SW480 (cell line): ENCODE data around the gene MYEOV.

Source experiments
- DNase-seq: peaks from one replicate; pipeline ENCODE4 v3.0.0-alpha.2; 2016; ENCODE audit warnings: low spot score

The MYEOV gene

GRCh38 chr11:69301455-69302401 lies 7.8 kb downstream of the MYEOV start:
- peak; percentile 95 for DNase-seq

GRCh38 chr11:69302447-69303020 lies 8.6 kb downstream of the MYEOV start:
- DNase-seq, result no peak

GRCh38 chr11:69303427-69303826 lies 9.5 kb downstream of the MYEOV start:
- no peak for DNase-seq

DNA sequence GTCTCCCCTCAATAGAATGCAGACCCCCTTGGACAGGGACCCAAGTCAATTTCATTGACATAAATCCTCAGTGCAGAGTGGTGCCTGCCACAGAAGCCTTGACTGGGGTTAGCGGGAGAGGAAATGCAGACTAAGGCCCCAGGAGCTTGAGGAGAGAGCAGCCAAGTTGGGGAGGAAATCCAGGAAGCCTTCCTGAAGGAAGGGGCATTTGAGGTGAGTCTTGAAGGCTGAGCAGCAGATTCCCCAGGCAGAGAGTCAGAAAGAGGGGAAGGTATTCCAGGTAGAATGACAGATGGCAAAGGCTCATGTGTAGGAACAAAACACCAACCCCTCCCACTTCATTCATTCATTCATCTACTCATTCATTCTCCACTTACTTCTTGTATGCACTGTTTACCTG lies 10.3 kb downstream of the MYEOV start:
- DNase-seq, result no peak

- no peak for DNase-seq
These were observed 10.7 kb downstream of the MYEOV start for GRCh38 chr11:69304686-69305085.

GRCh38 chr11:69305885-69306540 lies 12.1 kb downstream of the MYEOV start:
- DNase-seq, result no peak

DNA sequence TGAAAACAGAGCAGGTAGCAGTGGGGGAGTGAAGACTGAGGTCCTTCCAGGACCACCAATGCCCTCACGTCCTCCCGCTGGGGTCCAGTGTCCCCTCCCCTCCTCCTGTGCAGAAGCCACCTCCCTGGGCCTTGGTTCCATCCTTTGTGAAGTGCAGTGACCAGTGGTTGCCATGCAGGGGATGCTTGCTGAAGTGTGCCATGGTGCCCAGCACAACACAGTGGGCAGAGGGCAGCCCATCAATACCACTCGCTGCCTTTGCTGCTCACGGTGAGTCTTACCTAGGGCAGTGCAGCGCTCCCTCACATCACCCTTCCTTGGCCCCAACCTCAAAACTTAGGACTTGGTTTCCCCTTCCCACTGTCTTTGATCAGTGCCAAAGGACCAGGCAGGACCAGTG lies 12.9 kb downstream of the MYEOV start:
- DNase-seq, result no peak

- no peak for DNase-seq
These were observed 13.5 kb downstream of the MYEOV start for GRCh38 chr11:69307421-69307820.

- DNase-seq, result no peak
These were observed 14.0 kb downstream of the MYEOV start for GRCh38 chr11:69307871-69308431.

DNA sequence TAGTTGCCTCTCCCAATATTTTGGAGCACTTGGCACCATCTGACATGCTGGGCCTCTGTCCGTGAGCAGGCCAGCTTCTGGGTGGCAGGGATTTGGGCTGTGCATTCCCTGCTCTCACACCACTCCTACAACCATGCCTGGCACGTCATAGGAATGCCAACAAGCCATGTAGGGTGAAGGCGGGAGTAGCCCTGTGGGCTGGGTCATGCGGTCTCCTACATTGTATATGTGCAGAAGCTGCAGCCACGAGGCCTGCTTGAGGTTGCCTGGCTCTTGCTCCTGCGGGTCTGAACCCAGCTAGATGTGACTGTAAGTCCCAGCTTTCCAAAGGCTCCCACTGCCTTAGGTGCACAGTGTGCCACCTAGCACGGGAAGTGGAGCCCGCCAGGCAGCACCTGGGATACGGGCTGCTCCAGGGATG lies 14.5 kb downstream of the MYEOV start:
- peak; percentile 39 for DNase-seq

DNA sequence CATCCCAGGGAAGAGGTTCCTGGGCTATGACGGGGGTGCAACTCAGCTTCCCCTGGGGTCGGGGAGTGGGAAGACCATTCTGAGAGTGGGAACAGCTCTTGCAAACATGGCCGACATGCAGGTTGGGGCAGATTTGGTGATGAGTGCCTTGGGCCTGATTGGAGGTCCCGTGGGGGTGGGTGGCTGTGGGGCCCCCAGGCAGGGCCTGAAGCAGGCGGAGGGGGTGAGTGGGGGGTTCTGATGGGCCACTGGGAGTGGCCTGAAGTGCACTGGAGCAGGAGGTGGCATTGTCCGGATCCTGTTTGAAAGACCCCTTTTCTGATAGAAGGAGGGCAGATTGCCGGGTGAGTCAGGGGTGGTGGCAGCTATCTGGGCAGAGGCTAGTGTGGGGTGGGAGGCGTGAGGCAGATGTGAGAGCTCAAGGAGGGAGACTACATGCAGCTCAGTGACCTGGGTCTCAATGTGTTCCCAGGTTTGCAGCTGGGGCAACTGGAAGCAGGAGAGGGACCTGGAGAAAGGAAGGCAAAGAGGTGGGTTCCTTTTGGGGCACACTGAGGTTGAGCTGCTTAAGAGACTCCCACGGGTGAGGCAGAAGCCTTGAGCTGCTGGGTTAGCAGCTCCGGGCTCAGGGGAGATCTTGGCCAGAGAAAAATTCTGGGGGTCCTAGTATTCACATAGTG lies 15.1 kb downstream of the MYEOV start:
- DNase-seq, result no peak

GRCh38 chr11:69309631-69310280 lies 15.8 kb downstream of the MYEOV start:
- DNase-seq, result no peak

DNA sequence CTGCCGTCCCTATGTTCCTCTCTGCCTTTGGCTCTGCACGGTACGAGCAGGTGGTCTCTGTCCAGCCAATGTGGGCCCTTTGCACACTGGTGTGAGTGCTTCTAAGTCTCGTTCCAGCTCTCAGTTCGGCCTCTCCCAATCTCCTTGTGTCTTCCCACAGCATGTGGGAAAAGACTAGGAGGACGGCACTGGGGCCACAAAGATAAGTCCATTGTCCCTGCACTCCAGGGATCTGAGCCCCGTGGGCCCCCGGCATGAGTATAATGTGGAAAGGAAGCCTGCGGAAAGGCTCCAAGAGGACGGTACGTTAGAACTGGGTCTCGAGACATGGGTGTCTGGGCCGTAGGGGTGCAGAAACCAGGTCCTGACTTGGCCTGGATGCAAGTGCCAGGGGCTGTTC lies 16.4 kb downstream of the MYEOV start:
- DNase-seq, result no peak

GRCh38 chr11:69310934-69311766 lies 17.2 kb downstream of the MYEOV start:
- DNase-seq, result no peak

DNA sequence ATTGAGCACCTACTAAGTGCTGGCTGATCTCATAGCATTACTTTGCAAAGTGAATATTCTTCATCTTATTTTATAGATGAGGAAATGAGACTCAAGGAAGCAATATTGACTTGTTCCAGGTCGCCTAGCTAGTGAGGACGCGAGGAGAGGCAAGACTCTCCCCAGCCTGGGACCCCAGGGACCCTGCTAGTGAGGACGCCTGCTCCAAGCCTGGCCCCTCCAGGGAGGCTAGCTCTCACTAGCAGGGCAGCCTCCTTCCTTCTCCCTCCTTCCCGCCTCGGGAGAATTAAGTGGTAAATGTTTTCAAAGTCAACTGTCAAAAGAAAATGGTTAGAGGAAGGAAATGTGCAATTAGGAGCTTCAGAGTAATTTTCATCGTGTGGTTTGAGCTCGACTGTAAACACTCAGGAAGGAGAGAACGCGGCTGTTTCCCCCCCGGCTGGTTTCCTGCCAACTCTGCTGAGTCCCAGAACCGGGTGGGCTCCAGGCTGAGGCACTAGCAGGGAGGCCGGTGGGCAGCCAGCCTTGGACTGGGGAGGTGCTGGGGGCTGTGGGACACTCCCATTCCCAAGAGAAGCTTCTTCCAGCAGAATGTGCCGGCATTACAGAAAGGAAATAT lies 17.9 kb downstream of the MYEOV start:
- no peak for DNase-seq

DNA sequence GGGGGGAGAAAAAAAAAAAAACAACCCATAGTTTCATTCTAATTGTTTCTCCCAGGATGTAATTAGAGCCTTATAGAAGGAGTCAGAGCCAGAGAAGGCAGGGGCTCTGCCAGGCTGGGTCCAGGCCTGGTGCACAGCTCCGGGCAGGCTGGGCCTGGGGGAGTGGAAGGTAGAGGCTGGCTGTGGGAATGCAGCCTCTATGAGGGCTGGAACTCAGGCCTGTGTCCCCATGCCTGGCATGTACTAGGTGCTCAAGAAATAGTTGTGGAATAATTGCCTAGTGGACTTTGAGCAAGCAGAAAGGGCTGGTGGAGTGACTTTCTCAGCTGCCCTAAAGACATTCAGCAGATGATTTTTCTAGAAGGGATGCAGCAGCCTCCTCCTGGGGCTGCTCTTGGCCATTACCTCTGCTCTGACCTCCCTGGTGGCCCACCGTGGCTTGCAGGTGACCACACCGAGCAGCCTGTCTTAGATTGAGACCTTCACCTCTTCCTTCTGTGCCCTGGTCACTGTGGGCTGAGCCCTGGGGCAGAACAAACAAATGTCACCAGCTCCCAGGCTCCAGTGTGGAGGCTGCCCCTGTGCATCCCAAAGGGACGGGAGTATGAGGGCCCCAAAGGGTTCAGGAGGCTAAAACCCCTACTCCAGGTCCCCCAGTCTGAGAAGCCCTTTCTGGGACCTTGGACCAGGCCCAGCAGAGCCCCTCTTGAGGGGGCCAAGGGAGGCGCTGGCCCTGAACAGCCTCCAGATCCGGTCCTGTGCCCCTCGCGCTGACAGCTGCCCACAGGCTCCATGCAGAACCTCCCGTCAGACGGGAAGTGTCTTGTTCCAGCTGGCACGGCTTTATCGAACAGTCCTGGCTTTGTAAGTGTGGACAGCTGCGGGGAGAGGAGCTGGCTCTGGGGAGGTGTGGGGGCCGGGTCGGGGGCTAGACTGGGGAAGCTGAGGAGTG lies 18.8 kb downstream of the MYEOV start:
- no peak for DNase-seq

DNA sequence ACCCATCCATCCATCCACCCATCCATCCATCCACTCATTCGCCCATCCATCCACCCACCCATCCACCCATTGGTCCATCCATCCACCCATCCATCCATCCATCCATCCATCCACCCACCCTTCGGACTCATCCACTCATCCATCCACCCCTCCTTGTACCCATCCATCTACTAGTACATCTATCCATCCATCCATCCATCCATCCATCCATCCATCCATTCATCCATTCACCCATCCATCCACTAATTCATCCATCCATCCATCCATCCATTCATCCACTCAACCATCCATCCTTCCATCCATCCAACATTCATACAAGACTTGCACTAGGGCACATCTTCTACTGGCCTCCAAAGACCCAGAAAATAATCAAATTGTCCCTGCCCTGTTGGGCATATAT lies 20.0 kb downstream of the MYEOV start:
- no peak for DNase-seq

DNA sequence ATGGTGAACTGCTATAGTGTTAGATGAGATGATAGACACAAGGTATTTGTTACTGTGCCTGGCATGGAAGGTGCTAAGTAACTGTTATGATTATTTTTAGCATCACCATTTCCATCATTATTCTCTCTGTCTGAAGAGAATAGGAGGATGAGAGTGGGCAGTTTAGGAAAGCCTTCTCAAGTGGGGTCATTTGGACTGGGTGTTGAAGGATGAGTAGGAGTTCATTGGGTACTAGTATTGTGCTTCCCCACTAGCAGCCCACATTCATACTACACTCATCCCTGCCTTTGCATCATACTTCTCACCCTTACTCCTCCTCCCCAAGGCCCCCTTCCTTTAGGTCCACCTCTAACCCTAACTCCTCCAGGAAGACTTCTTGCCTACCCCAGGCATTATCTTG lies 20.6 kb downstream of the MYEOV start:
- DNase-seq, result no peak

GRCh38 chr11:69316956-69317355 lies 23.0 kb downstream of the MYEOV start:
- DNase-seq, result no peak
